ENCODE results near the gene SPEN.

SPEN gene

DNA sequence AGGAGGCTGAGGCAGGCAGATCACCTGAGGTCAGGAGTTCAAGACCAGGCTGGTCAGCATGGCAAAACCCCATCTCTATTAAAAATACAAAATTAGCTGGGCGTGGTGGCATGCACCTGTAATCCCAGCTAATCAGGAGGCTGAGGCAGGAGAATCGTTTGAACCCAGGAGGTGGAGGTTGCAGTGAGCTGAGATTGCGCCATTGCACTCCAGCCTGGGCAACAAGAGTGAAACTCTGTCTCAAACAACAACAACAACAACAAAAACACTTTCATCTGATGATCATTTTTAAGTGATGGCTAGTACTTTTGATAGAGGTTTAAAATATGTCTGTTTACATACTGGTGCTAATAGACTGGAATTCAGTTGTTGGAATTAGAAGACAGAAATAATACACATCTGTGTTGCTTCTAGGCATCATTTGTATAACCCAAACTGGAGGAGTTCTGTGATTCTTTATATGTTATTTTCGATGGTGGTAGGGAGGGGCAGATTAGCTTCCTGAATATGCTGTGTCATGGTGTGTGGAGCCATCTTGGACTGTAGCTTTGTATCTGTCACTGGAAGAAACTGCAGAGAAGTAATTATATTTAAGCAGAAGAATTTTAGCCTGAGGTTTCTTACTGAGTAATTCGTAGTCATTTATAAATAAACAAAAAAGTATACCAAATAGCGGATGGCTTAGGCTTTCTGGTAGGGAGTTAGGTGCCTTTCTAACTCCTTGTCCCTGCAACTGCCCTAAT lies 45.5 kb downstream of the SPEN start:
- 0 out of 2 replicates have a peak, but pooled peaks have one; percentile 51 for TF ChIP-seq YY1 (IDR thresholded peaks at IDR 0.05; ENCODE audit: low read depth)

DNA sequence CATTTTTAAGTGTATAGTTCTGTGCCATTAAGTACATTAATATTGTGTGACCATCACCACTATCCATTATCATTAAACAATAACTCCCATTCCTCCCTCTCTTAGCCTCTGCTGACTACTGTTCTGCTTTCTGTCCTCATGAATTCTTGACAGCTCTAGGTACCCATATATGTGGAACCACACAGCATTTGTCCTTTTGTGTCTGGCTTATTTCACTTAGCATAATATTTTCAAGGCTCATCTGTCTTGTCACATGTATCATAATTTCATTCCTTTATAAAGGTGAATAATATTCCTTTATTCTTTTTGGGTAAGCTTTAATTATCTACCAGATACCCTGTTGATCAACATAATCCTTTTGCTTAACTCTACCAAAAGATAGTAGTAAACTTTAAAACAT lies 47.7 kb downstream of the SPEN start:
- no peak for TF ChIP-seq FOXM1 (IDR thresholded peaks at IDR 0.05; ENCODE audit: borderline replicate concordance, low read depth)
- TF ChIP-seq, protein P1, sequence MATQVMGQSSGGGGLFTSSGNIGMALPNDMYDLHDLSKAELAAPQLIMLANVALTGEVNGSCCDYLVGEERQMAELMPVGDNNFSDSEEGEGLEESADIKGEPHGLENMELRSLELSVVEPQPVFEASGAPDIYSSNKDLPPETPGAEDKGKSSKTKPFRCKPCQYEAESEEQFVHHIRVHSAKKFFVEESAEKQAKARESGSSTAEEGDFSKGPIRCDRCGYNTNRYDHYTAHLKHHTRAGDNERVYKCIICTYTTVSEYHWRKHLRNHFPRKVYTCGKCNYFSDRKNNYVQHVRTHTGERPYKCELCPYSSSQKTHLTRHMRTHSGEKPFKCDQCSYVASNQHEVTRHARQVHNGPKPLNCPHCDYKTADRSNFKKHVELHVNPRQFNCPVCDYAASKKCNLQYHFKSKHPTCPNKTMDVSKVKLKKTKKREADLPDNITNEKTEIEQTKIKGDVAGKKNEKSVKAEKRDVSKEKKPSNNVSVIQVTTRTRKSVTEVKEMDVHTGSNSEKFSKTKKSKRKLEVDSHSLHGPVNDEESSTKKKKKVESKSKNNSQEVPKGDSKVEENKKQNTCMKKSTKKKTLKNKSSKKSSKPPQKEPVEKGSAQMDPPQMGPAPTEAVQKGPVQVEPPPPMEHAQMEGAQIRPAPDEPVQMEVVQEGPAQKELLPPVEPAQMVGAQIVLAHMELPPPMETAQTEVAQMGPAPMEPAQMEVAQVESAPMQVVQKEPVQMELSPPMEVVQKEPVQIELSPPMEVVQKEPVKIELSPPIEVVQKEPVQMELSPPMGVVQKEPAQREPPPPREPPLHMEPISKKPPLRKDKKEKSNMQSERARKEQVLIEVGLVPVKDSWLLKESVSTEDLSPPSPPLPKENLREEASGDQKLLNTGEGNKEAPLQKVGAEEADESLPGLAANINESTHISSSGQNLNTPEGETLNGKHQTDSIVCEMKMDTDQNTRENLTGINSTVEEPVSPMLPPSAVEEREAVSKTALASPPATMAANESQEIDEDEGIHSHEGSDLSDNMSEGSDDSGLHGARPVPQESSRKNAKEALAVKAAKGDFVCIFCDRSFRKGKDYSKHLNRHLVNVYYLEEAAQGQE (IDR thresholded peaks at IDR 0.05; ENCODE audit: low read depth), result no peak
- no peak for TF ChIP-seq TCF12 (IDR thresholded peaks at IDR 0.05; ENCODE audit: low read depth)
- no peak for TF ChIP-seq EP300 (IDR thresholded peaks at IDR 0.05; ENCODE audit: borderline replicate concordance)
- TF ChIP-seq, protein P2, sequence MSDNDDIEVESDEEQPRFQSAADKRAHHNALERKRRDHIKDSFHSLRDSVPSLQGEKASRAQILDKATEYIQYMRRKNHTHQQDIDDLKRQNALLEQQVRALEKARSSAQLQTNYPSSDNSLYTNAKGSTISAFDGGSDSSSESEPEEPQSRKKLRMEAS (IDR thresholded peaks at IDR 0.05), result no peak
- TF ChIP-seq YY1 (IDR thresholded peaks at IDR 0.05; ENCODE audit: low read depth), result no peak
- TF ChIP-seq NFIC (IDR thresholded peaks at IDR 0.05), result no peak
- TF ChIP-seq CREB1 (IDR thresholded peaks at IDR 0.05; ENCODE audit: low read depth), result no peak
- TF ChIP-seq TEAD4 (IDR thresholded peaks at IDR 0.05), result no peak
- TF ChIP-seq ZBTB7A (IDR thresholded peaks at IDR 0.05; ENCODE audit: low read depth), result no peak
- no peak for TF ChIP-seq EGR1 (IDR thresholded peaks at IDR 0.05)
- no peak for TF ChIP-seq CEBPB (IDR thresholded peaks at IDR 0.05)
- TF ChIP-seq RAD21 (IDR thresholded peaks at IDR 0.05; ENCODE audit: low read depth), result no peak
- TF ChIP-seq, protein P3, sequence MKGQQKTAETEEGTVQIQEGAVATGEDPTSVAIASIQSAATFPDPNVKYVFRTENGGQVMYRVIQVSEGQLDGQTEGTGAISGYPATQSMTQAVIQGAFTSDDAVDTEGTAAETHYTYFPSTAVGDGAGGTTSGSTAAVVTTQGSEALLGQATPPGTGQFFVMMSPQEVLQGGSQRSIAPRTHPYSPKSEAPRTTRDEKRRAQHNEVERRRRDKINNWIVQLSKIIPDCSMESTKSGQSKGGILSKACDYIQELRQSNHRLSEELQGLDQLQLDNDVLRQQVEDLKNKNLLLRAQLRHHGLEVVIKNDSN (IDR thresholded peaks at IDR 0.05), result no peak

DNA sequence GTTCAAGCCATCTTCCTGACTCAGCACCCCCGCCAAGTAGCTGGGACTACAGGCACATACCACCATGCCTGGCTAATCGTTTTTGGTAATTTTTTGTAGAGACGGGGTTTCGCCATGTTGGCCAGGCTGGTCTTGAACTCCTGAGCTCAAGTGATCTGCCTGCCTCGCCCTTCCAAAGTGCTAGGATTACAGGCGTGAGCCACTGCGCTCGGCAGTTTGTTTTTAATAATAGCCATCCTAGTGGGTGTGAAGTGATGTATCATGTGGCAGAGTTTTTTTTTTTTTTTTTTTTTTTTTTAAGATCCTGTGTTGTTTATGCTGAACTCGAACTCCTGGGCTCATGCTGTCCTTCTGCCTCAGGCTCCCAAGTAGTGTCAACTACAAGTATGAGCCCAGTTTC lies 51.8 kb downstream of the SPEN start:
- no peak for TF ChIP-seq TCF12 (IDR thresholded peaks at IDR 0.05; ENCODE audit: low read depth)
- TF ChIP-seq FOXM1 (IDR thresholded peaks at IDR 0.05; ENCODE audit: borderline replicate concordance, low read depth), result no peak
- no peak for TF ChIP-seq ZBTB7A (IDR thresholded peaks at IDR 0.05; ENCODE audit: low read depth)

DNA sequence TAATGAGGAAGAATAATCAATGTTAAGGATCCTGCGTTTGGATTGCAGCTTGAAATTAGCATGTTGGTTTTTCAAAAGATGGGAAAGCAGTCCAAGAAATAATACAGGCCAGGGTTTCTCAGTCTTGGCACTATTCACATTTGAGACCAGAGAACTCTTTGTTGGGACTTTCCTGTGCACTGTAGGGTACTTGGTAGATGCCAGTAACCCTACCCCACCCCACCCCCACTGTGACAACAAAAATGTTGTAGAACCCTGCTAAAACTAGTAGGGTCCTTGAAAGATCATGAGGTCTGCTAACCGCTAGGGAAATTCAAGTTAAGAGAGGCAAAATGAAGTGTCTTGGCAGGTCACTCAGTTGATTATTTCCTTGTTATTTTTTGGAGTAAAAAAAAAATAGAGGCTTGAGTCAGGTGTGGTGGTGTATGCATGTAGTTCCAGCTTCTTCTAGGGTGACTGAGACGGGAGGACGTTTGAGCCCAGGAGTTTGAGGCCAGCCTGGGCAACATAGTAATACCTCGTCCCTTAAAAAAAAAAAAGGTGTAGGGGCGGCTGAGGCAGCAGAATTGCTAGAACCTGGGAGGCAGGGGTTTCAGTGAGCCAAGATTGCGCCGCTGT lies 53.3 kb downstream of the SPEN start:
- no peak for TF ChIP-seq CREB1 (IDR thresholded peaks at IDR 0.05; ENCODE audit: low read depth)

DNA sequence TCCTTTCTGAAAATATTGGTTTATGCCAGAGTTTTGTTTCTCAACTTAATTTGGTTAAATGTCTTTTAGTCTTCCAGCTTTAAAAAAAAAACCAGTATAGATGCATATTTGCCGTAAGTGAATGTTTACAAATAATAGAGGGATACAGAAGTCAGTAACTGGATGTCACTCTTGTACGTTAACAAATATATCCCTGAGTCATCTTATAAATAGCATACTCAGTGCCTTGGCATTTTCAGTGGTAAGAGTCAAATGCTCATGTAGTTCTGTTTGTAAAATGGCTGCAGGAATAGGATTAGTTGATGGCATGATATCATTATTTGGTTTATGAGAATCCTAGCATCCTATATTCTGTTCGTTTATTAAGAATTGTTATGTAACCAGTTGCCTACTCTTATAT lies 55.4 kb downstream of the SPEN start:
- TF ChIP-seq, protein P2 (IDR thresholded peaks at IDR 0.05), result no peak
- TF ChIP-seq YY1 (IDR thresholded peaks at IDR 0.05; ENCODE audit: low read depth) (no peak), CEBPB (IDR thresholded peaks at IDR 0.05) (no peak), NFIC (IDR thresholded peaks at IDR 0.05) (no peak), TCF12 (IDR thresholded peaks at IDR 0.05; ENCODE audit: low read depth) (no peak), CREB1 (IDR thresholded peaks at IDR 0.05; ENCODE audit: low read depth) (no peak), RAD21 (IDR thresholded peaks at IDR 0.05; ENCODE audit: low read depth) (no peak), EP300 (IDR thresholded peaks at IDR 0.05; ENCODE audit: borderline replicate concordance) (no peak), TEAD4 (IDR thresholded peaks at IDR 0.05) (no peak), ZBTB7A (IDR thresholded peaks at IDR 0.05; ENCODE audit: low read depth) (no peak), TAF1 (IDR thresholded peaks at IDR 0.05; ENCODE audit: low read depth) (no peak), EGR1 (IDR thresholded peaks at IDR 0.05) (no peak), FOXM1 (IDR thresholded peaks at IDR 0.05; ENCODE audit: borderline replicate concordance, low read depth) (no peak)
- TF ChIP-seq, protein P3 (IDR thresholded peaks at IDR 0.05), result no peak
- TF ChIP-seq, protein P1 (IDR thresholded peaks at IDR 0.05; ENCODE audit: low read depth), result no peak

DNA sequence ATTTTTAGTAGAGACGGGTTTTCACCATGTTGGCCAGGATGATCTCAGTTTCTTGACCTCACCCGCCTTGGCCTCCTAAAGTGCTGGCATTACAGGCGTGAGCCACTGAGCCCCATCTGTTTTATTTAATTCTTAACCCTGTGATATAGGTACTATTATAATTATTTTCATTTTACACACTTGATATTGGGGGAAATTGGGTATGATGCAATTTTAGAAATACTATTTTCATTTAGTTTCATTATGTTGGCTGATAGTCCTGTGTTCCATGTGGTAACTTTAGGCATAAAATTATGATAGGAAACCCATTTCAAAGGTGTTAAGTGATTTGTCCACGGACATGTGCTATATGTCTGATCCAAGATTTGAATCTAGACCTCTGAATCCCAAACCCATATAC lies 61.1 kb downstream of the SPEN start:
- TF ChIP-seq RAD21 (IDR thresholded peaks at IDR 0.05; ENCODE audit: low read depth) (no peak), TAF1 (IDR thresholded peaks at IDR 0.05; ENCODE audit: low read depth) (no peak), TCF12 (IDR thresholded peaks at IDR 0.05; ENCODE audit: low read depth) (no peak), EP300 (IDR thresholded peaks at IDR 0.05; ENCODE audit: borderline replicate concordance) (no peak), CEBPB (IDR thresholded peaks at IDR 0.05) (no peak), CREB1 (IDR thresholded peaks at IDR 0.05; ENCODE audit: low read depth) (no peak), YY1 (IDR thresholded peaks at IDR 0.05; ENCODE audit: low read depth) (no peak), ZBTB7A (IDR thresholded peaks at IDR 0.05; ENCODE audit: low read depth) (no peak), TEAD4 (IDR thresholded peaks at IDR 0.05) (no peak), FOXM1 (IDR thresholded peaks at IDR 0.05; ENCODE audit: borderline replicate concordance, low read depth) (no peak), EGR1 (IDR thresholded peaks at IDR 0.05) (no peak), NFIC (IDR thresholded peaks at IDR 0.05) (no peak)
- TF ChIP-seq, protein P2 (IDR thresholded peaks at IDR 0.05), result no peak
- TF ChIP-seq, protein P3 (IDR thresholded peaks at IDR 0.05), result no peak
- TF ChIP-seq, protein P1 (IDR thresholded peaks at IDR 0.05; ENCODE audit: low read depth), result no peak

Measured in Ishikawa (cell line).